HG03432 (cell line): ENCODE measurements around the gene ZSCAN23.

Experiments used
- ATAC-seq: cut with Tn5 transposase; IDR thresholded peaks from one replicate; pipeline ENCODE4 v1.9.1; 2021; ENCODE audit warnings: mild to moderate bottlenecking, moderate library complexity; ENCODE audit not compliant: unreplicated experiment

ZSCAN23 gene

GRCh38 chr6:28383235-28384142 lies 59.8 kb downstream of the ZSCAN23 start:
- ATAC-seq: peak; percentile 98
